HepG2 (cell line): ENCODE data around the gene TEX14. TPM values are rescaled to one million over a fixed set of nuclear protein-coding genes. Genes with fewer than 3 reads are reported as not detected.

Experiments used
- ATAC-seq: fragments of 200-7000 bp; cut with Tn5 transposase; 3 replicates; pipeline ENCODE4 v1.9.1; 2020; ENCODE audit warnings: mild to moderate bottlenecking, moderate library complexity
- BruUV-seq: library from RNA; stranded (reverse); fragments of 400-500 nt; replicated peaks from 2 replicates; lab custom pipeline; 2021; lab: Mats Ljungman, UMichigan
- CTCF ChIA-PET: fragments of 300-600 bp; formaldehyde crosslinking; extraction: SDS; loops from one replicate; lab custom pipeline; 2021; ENCODE audit warnings: low total read pairs, inconsistent platforms, low intra/inter-chr PET ratio; lab: Yijun Ruan, JAX
- POLR2A ChIA-PET: fragments of 350-600 bp; sonication (Branson Sonifier 250); formaldehyde crosslinking; loops from one replicate; lab custom pipeline; 2020; ENCODE audit warnings: antibody characterized with exemption, inconsistent platforms; lab: Yijun Ruan, JAX
- DNase-seq: peaks from one replicate; pipeline ENCODE4 v3.0.0-alpha.2; 2015; ENCODE audit warnings: low spot score
- FAIRE-seq: peaks from 3 replicates; lab custom pipeline; 2011; peaks lifted over from hg19 to GRCh38; lab: Jason Lieb, UNC
- H2AFZ ChIP-seq: one replicate; pipeline ENCODE4 v1.6.1; 2011; ENCODE audit warnings: low read length, inconsistent platforms
- H3K27ac ChIP-seq: fragments of 300-600 bp; 3 replicates; pipeline ENCODE4 v1.8.0; 2011; ENCODE audit warnings: mixed run types, mild to moderate bottlenecking, mixed read lengths, low read length, inconsistent platforms; ENCODE audit not compliant: insufficient read depth; ENCODE audit errors: extremely low read length
- H3K27me3 ChIP-seq, 2 experiments: fragments of 200-600 bp in 1 of 2; 2 replicates in 1 of 2; 3 replicates in 1 of 2; pipeline versions ENCODE4 v1.6.0 to v1.8.0; 2011; ENCODE audit warnings: low read length in 2 of 2, mild to moderate bottlenecking in 2 of 2, moderate library complexity in 2 of 2, inconsistent platforms in 1 of 2; ENCODE audit not compliant: insufficient read depth in 2 of 2, control insufficient read depth in 1 of 2
- H3K36me3 ChIP-seq, 2 experiments: fragments of 200-600 bp in 1 of 2; replicated peaks in 1 of 2; 2 replicates in 1 of 2; 3 replicates in 1 of 2; pipeline versions ENCODE4 v1.5.1 to v1.8.0; 2011; ENCODE audit warnings: low read length in 2 of 2, inconsistent platforms in 1 of 2; ENCODE audit not compliant: insufficient read depth in 2 of 2, control insufficient read depth in 1 of 2
- H3K4me1 ChIP-seq: 2 replicates; pipeline ENCODE4 v1.5.1; 2012; ENCODE audit warnings: low read length, inconsistent platforms; ENCODE audit not compliant: insufficient read depth
- H3K4me2 ChIP-seq: 2 replicates; pipeline ENCODE4 v1.6.0; 2011; ENCODE audit warnings: low read depth, low read length, inconsistent platforms
- H3K4me3 ChIP-seq, 3 experiments: fragments of 200-600 bp in 1 of 3; sonication (generic), shearing (Covaris generic) in 1 of 3; replicated peaks in 1 of 3; 2 replicates each; pipeline ENCODE4 v1.5.1; 2011 to 2016; ENCODE audit warnings: low read length in 3 of 3, inconsistent platforms in 2 of 3, low read depth in 2 of 3, mild to moderate bottlenecking in 2 of 3, control low read depth in 1 of 3, mixed read lengths in 1 of 3; ENCODE audit not compliant: insufficient read depth in 1 of 3
- H3K79me2 ChIP-seq: one replicate; pipeline ENCODE4 v1.6.1; 2011; ENCODE audit warnings: low read length, inconsistent platforms; ENCODE audit not compliant: insufficient read depth
- H3K9ac ChIP-seq: 2 replicates; pipeline ENCODE4 v1.6.0; 2011; ENCODE audit warnings: mild to moderate bottlenecking, low read depth, low read length, inconsistent platforms; ENCODE audit not compliant: insufficient read depth
- H3K9me3 ChIP-seq: 2 replicates; pipeline ENCODE4 v1.5.1; 2012; ENCODE audit warnings: mild to moderate bottlenecking, low read length
- H4K20me1 ChIP-seq: 2 replicates; pipeline ENCODE4 v1.6.0; 2011; ENCODE audit warnings: inconsistent platforms, mild to moderate bottlenecking, low read length, moderate library complexity; ENCODE audit not compliant: insufficient read depth
- GTF3A ChIP-seq: sonication (generic); formaldehyde crosslinking; conservative IDR thresholded peaks from 2 replicates; pipeline ENCODE4 v1.4.0; 2020; ENCODE audit warnings: mild to moderate bottlenecking, missing genetic modification reagents
- KDM5A ChIP-seq: fragments of 200-600 bp; sonication (generic); IDR thresholded peaks from 2 replicates; pipeline ENCODE4 v1.7.0; 2018; ENCODE audit warnings: antibody characterized with exemption, mild to moderate bottlenecking, low read length, borderline replicate concordance
- NCOA1 ChIP-seq: sonication (generic); formaldehyde crosslinking; IDR thresholded peaks from 2 replicates; pipeline ENCODE4 v1.9.0; 2021; ENCODE audit warnings: missing genetic modification reagents
- NR1H2 ChIP-seq: sonication (generic); formaldehyde crosslinking; IDR thresholded peaks from 2 replicates; pipeline ENCODE4 v1.8.1; 2022; ENCODE audit warnings: low read depth, missing genetic modification reagents, borderline replicate concordance
- PAWR ChIP-seq: sonication (generic); formaldehyde crosslinking; IDR thresholded peaks from 2 replicates; pipeline ENCODE4 v1.4.0; 2020; ENCODE audit warnings: missing genetic modification reagents, mild to moderate bottlenecking, borderline replicate concordance
- PHB2 ChIP-seq: fragments of 450-650 bp; IDR thresholded peaks from 2 replicates; pipeline ENCODE4 v1.6.1; 2018; ENCODE audit not compliant: partially characterized antibody
- REPIN1 ChIP-seq: sonication (generic); formaldehyde crosslinking; IDR thresholded peaks from 2 replicates; pipeline ENCODE4 v1.8.0; 2022; ENCODE audit warnings: missing genetic modification reagents, low read depth, mild to moderate bottlenecking, borderline replicate concordance
- RFXANK ChIP-seq: IDR thresholded peaks from 2 replicates; pipeline ENCODE4 v1.6.1; 2016
- XBP1 ChIP-seq: sonication (generic); formaldehyde crosslinking; IDR thresholded peaks from 2 replicates; pipeline ENCODE4 v1.5.0; 2020; ENCODE audit warnings: missing genetic modification reagents
- ZBTB26 ChIP-seq: IDR thresholded peaks from 2 replicates; pipeline ENCODE4 v1.6.1; 2016; ENCODE audit warnings: missing compliant biosample characterization, missing genetic modification reagents, borderline replicate concordance
- ZNF350 ChIP-seq: sonication (generic); formaldehyde crosslinking; IDR thresholded peaks from 2 replicates; pipeline ENCODE4 v1.4.0; 2020; ENCODE audit warnings: mild to moderate bottlenecking, low read depth, missing genetic modification reagents, borderline replicate concordance
- WGBS: methylation state at CpG from one replicate; pipeline ENCODE4 v1.1.6; 2017; ENCODE audit warnings: low lambda C conversion rate; 5-methylcytosine and 5-hydroxymethylcytosine counted together
- in situ Hi-C: cut with HindIII; loops from 2 replicates; pipeline ENCODE4 v1.10.0; 2017; ENCODE audit warnings: low pct_unique_long_range_greater_than_20kb; ENCODE audit not compliant: extremely low pct_ligation_motif_present
- intact Hi-C: fragments of 100-400 bp; cut with micrococcal nuclease; formaldehyde crosslinking; loops from one replicate; pipeline ENCODE4 v1.10.0; 2022; ENCODE audit not compliant: unreplicated experiment
- polyA plus RNA-seq, 8 experiments: library from polyadenylated mRNA; depleted of rRNA in 3 of 8; stranded (reverse) in 7 of 8; unstranded in 1 of 8; fragments of >200 nt; fragmentation: Illumina TruSeq in 4 of 8; extraction: Trizol in 4 of 8; gene quantifications; 2 replicates each; pipeline versions ENCODE4 v1.2.1 to v1.2.3, GENCODE V29; 2011 to 2016; ENCODE audit warnings: low read depth in 4 of 8, missing spikeins in 1 of 8, mixed read lengths in 1 of 8; ENCODE audit not compliant: insufficient read depth in 1 of 8
- total RNA-seq, 5 experiments: library from RNA; depleted of rRNA; stranded (reverse); fragments of >200 nt; fragmentation: Illumina TruSeq; extraction: Trizol; gene quantifications; 2 replicates each; pipeline ENCODE4 v1.2.3, GENCODE V29; 2016; ENCODE audit warnings: low read depth in 1 of 5
- TF ChIP-seq, protein P1 (sequence below): IDR thresholded peaks from 2 replicates; pipeline ENCODE4 v1.6.1; 2016; ENCODE audit warnings: missing genetic modification reagents, missing compliant biosample characterization
- TF ChIP-seq, protein P2 (sequence below): sonication (generic); formaldehyde crosslinking; IDR thresholded peaks from 2 replicates; pipeline ENCODE4 v1.4.0; 2020; ENCODE audit warnings: missing genetic modification reagents
- TF ChIP-seq, protein P3 (sequence below): sonication (generic); formaldehyde crosslinking; IDR thresholded peaks from 2 replicates; pipeline ENCODE4 v1.8.0; 2022; ENCODE audit warnings: missing genetic modification reagents, low read depth, mild to moderate bottlenecking, borderline replicate concordance

The TEX14 gene
- total and polyA plus RNA-seq, 2 of the 13 experiments (the other 11 are each of a cell fraction or from before 2014, with no cell fraction given), result 0.04 to 0.07 TPM

DNA sequence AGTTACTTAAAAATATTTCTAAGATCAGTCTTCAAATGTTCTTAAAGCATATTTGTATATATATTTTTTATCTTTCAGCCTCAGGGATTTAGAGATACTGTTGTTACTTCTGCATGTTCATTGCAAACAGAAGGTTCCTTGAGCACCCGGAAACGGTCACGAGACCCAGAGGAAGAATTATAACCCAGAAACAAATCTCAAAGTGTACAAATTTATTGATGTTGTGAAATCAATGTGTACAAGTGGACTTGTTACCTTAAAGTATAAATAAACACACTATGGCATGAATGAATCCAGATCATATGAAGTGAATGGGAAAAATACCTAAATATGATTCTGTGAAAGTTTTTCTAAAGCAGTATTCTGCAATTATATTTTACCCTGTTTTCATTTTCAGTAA lies 42.2 kb upstream of the TEX14 start:
- no peak for DNase-seq
- Histone ChIP-seq H3K9ac (no peak overlapping the region), H4K20me1 (no peaks in the 10 kb centered on the region), H3K4me3 (no peak overlapping the region), H3K4me1 (no peaks in the 10 kb centered on the region), H3K9me3 (no peaks in the 10 kb centered on the region), H3K27ac (no peak overlapping the region), H3K36me3 (no peaks in the 10 kb centered on the region), H3K27me3 (no peaks in the 10 kb centered on the region), H2AFZ (no peak overlapping the region), H3K4me2 (no peak overlapping the region), H3K79me2 (no peaks in the 10 kb centered on the region)
- in situ Hi-C loops, result no loop called here
- ChIA-PET POLR2A (no interaction called here), CTCF (no interaction called here)
- WGBS, result 96% methylated on average over 3 of the region's 3 CpGs
- BruUV-seq, result no TSS peak
- ATAC-seq, result no peak
- TF ChIP-seq NR1H2 (no peak), GTF3A (no peak), KDM5A (no peak), ZBTB26 (CRISPR knock-in tag) (no peak), RFXANK (CRISPR knock-in tag) (no peak), ZNF350 (CRISPR knock-in tag) (no peak), REPIN1 (CRISPR knock-in tag) (no peak), PHB2 (no peak), NCOA1 (no peak), XBP1 (CRISPR knock-in tag) (no peak), PAWR (CRISPR knock-in tag) (no peak)
- TF ChIP-seq, protein P1, sequence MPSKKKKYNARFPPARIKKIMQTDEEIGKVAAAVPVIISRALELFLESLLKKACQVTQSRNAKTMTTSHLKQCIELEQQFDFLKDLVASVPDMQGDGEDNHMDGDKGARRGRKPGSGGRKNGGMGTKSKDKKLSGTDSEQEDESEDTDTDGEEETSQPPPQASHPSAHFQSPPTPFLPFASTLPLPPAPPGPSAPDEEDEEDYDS, result no peak
- TF ChIP-seq, protein P2, sequence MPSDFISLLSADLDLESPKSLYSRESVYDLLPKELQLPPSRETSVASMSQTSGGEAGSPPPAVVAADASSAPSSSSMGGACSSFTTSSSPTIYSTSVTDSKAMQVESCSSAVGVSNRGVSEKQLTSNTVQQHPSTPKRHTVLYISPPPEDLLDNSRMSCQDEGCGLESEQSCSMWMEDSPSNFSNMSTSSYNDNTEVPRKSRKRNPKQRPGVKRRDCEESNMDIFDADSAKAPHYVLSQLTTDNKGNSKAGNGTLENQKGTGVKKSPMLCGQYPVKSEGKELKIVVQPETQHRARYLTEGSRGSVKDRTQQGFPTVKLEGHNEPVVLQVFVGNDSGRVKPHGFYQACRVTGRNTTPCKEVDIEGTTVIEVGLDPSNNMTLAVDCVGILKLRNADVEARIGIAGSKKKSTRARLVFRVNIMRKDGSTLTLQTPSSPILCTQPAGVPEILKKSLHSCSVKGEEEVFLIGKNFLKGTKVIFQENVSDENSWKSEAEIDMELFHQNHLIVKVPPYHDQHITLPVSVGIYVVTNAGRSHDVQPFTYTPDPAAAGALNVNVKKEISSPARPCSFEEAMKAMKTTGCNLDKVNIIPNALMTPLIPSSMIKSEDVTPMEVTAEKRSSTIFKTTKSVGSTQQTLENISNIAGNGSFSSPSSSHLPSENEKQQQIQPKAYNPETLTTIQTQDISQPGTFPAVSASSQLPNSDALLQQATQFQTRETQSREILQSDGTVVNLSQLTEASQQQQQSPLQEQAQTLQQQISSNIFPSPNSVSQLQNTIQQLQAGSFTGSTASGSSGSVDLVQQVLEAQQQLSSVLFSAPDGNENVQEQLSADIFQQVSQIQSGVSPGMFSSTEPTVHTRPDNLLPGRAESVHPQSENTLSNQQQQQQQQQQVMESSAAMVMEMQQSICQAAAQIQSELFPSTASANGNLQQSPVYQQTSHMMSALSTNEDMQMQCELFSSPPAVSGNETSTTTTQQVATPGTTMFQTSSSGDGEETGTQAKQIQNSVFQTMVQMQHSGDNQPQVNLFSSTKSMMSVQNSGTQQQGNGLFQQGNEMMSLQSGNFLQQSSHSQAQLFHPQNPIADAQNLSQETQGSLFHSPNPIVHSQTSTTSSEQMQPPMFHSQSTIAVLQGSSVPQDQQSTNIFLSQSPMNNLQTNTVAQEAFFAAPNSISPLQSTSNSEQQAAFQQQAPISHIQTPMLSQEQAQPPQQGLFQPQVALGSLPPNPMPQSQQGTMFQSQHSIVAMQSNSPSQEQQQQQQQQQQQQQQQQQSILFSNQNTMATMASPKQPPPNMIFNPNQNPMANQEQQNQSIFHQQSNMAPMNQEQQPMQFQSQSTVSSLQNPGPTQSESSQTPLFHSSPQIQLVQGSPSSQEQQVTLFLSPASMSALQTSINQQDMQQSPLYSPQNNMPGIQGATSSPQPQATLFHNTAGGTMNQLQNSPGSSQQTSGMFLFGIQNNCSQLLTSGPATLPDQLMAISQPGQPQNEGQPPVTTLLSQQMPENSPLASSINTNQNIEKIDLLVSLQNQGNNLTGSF (CRISPR knock-in tag), result no peak
- TF ChIP-seq, protein P3, sequence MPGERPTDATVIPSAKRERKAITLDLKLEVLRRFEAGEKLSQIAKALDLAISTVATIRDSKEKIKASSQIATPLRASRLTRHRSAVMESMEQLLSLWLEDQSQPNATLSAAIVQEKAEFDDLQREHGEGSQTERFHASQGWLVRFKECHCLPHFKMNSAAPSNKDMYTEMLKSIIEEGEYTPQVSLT (CRISPR knock-in tag), result no peak
- intact Hi-C loops, result no loop called here
- no peak for FAIRE-seq
